GM12878 (cell line): Measurements from ENCODE around the gene RPS6KC1. TPM values are rescaled to one million over a fixed set of nuclear protein-coding genes. Genes with fewer than 3 reads are reported as not detected.

Experiments used
- ATAC-seq: fragments of 200-7000 bp; cut with Tn5 transposase; 3 replicates; pipeline ENCODE4 v1.9.1; 2020; ENCODE audit warnings: mild to moderate bottlenecking, moderate library complexity
- BruUV-seq: library from RNA; stranded (reverse); fragments of 400-500 nt; replicated peaks from 2 replicates; lab custom pipeline; 2021; lab: Mats Ljungman, UMichigan
- CTCF ChIA-PET: fragments of 300-600 bp; sonication (Branson Sonifier 250); formaldehyde crosslinking; extraction: SDS; loops from one replicate; lab custom pipeline; 2021; ENCODE audit warnings: inconsistent platforms; lab: Yijun Ruan, JAX
- POLR2A ChIA-PET: fragments of 350-600 bp; formaldehyde crosslinking; extraction: SDS; loops from one replicate; lab custom pipeline; 2021; ENCODE audit warnings: inconsistent platforms; lab: Charles Lee
- RAD21 ChIA-PET: fragments of 300-600 bp; sonication (Branson Sonifier 250); formaldehyde crosslinking; loops from one replicate; lab custom pipeline; 2023; ENCODE audit warnings: antibody characterized with exemption; ENCODE audit not compliant: unreplicated experiment; lab: Charles Lee
- SMC1A ChIA-PET: fragments of 300-600 bp; sonication (Branson Sonifier 250); formaldehyde crosslinking; loops from one replicate; lab custom pipeline; 2023; ENCODE audit not compliant: unreplicated experiment, uncharacterized antibody; lab: Charles Lee
- DNase-seq: peaks from one replicate; pipeline ENCODE4 v3.0.0-alpha.2; 2011; ENCODE audit warnings: low read depth, low spot score
- FAIRE-seq: peaks from 3 replicates; lab custom pipeline; 2011; peaks lifted over from hg19 to GRCh38; lab: Jason Lieb, UNC
- H2AFZ ChIP-seq: 2 replicates; pipeline ENCODE4 v1.6.0; 2011; ENCODE audit warnings: low read depth, low read length, control low read depth; ENCODE audit not compliant: control insufficient read depth
- H3K27ac ChIP-seq: 2 replicates; pipeline ENCODE4 v1.5.1; 2011; ENCODE audit warnings: control low read depth; ENCODE audit not compliant: control insufficient read depth, insufficient read depth
- H3K27me3 ChIP-seq, 2 experiments: replicated peaks in 1 of 2; 2 replicates each; pipeline versions ENCODE4 v1.6.0 to v1.6.1; 2011; ENCODE audit warnings: low read length in 1 of 2; ENCODE audit not compliant: control insufficient read depth in 2 of 2, insufficient read depth in 2 of 2
- H3K36me3 ChIP-seq, 2 experiments: 2 replicates each; pipeline ENCODE4 v1.5.1; 2011; ENCODE audit warnings: low read length in 1 of 2; ENCODE audit not compliant: control insufficient read depth in 2 of 2, insufficient read depth in 2 of 2
- H3K4me1 ChIP-seq: 2 replicates; pipeline ENCODE4 v1.6.1; 2011; ENCODE audit warnings: mild to moderate bottlenecking, low read length, moderate library complexity, mixed read lengths; ENCODE audit not compliant: control insufficient read depth, insufficient read depth
- H3K4me2 ChIP-seq: 2 replicates; pipeline ENCODE4 v1.6.0; 2011; ENCODE audit warnings: control low read depth; ENCODE audit not compliant: control insufficient read depth, insufficient read depth
- H3K4me3 ChIP-seq: fragments of 200-600 bp; sonication (generic); 2 replicates; pipeline ENCODE4 v1.5.1; 2016
- H3K79me2 ChIP-seq: 2 replicates; pipeline ENCODE4 v1.6.0; 2011; ENCODE audit warnings: low read length; ENCODE audit not compliant: control insufficient read depth, insufficient read depth
- H3K9ac ChIP-seq: 2 replicates; pipeline ENCODE4 v1.8.0; 2011; ENCODE audit warnings: low read length, control low read depth, mixed read lengths; ENCODE audit not compliant: control insufficient read depth, insufficient read depth
- H3K9me3 ChIP-seq: replicated peaks from 3 replicates; pipeline ENCODE4 v1.5.1; 2011; ENCODE audit warnings: mild to moderate bottlenecking, low read length; ENCODE audit not compliant: control insufficient read depth, insufficient read depth
- H4K20me1 ChIP-seq: 2 replicates; pipeline ENCODE4 v1.6.0; 2011; ENCODE audit not compliant: control insufficient read depth, insufficient read depth
- BACH1 ChIP-seq: fragments of 450-650 bp; IDR thresholded peaks from 2 replicates; pipeline ENCODE4 v1.6.1; 2017; ENCODE audit warnings: mild to moderate bottlenecking, borderline replicate concordance
- BHLHE40 ChIP-seq, 2 experiments: fragments of 450-650 bp in 1 of 2; IDR thresholded peaks; 2 replicates each; pipeline ENCODE4 v1.6.1; 2011 to 2017; ENCODE audit warnings: low read depth in 2 of 2, borderline replicate concordance in 1 of 2, improper control_type of control experiment in 1 of 2, low read length in 1 of 2, mild to moderate bottlenecking in 1 of 2
- BRCA1 ChIP-seq: IDR thresholded peaks from 2 replicates; pipeline ENCODE4 v1.6.1; 2011; ENCODE audit warnings: low read depth, low read length, improper control_type of control experiment
- CBFB ChIP-seq: IDR thresholded peaks from 2 replicates; pipeline ENCODE4 v1.6.1; 2016; ENCODE audit warnings: antibody characterized with exemption, low read depth
- EZH2 ChIP-seq: IDR thresholded peaks from 2 replicates; pipeline ENCODE4 v1.6.1; 2012; ENCODE audit warnings: low read depth, mild to moderate bottlenecking, control low read depth, inconsistent platforms, low read length, borderline replicate concordance; ENCODE audit not compliant: control insufficient read depth
- JUNB ChIP-seq: IDR thresholded peaks from 2 replicates; pipeline ENCODE4 v1.6.1; 2016; ENCODE audit warnings: antibody characterized with exemption, mild to moderate bottlenecking
- JUND ChIP-seq: IDR thresholded peaks from 2 replicates; pipeline ENCODE4 v1.6.1; 2012; ENCODE audit warnings: low read depth, mild to moderate bottlenecking, low read length, improper control_type of control experiment, moderate library complexity
- MTA3 ChIP-seq: IDR thresholded peaks from 2 replicates; pipeline ENCODE4 v1.6.1; 2012; ENCODE audit warnings: low read length, inconsistent platforms, borderline replicate concordance
- MYB ChIP-seq: fragments of 150-350 bp; IDR thresholded peaks from 2 replicates; pipeline ENCODE4 v1.6.1; 2014; ENCODE audit warnings: mild to moderate bottlenecking, low read depth, low read length, borderline replicate concordance
- NFYB ChIP-seq: IDR thresholded peaks from 2 replicates; pipeline ENCODE4 v1.6.1; 2011; ENCODE audit warnings: low read depth, mild to moderate bottlenecking, low read length, improper control_type of control experiment, moderate library complexity; ENCODE audit not compliant: insufficient read depth
- NR2C2 ChIP-seq: IDR thresholded peaks from 2 replicates; pipeline ENCODE4 v1.6.1; 2011; ENCODE audit warnings: borderline replicate concordance, low read depth; ENCODE audit not compliant: control insufficient read depth, insufficient read length
- PAX5 ChIP-seq: IDR thresholded peaks from 2 replicates; pipeline ENCODE4 v1.6.1; 2011; ENCODE audit warnings: low read depth, low read length, borderline replicate concordance
- RAD51 ChIP-seq: fragments of 450-650 bp; IDR thresholded peaks from 2 replicates; pipeline ENCODE4 v1.6.1; 2016; ENCODE audit warnings: moderate library complexity, mild to moderate bottlenecking, inconsistent platforms
- TARDBP ChIP-seq: IDR thresholded peaks from 2 replicates; pipeline ENCODE4 v1.6.1; 2016; ENCODE audit warnings: borderline replicate concordance
- TCF12 ChIP-seq: IDR thresholded peaks from 2 replicates; pipeline ENCODE4 v1.6.1; 2011; ENCODE audit warnings: low read depth, mild to moderate bottlenecking, low read length
- YBX1 ChIP-seq: fragments of 450-650 bp; IDR thresholded peaks from 2 replicates; pipeline ENCODE4 v1.6.1; 2016; ENCODE audit warnings: antibody characterized with exemption
- WGBS: methylation state at CpG from one replicate; pipeline ENCODE4 v1.1.6; 2016; ENCODE audit warnings: low lambda C conversion rate; ENCODE audit not compliant: insufficient replicate concordance, insufficient coverage; ENCODE audit errors: missing lambda C conversion rate; 5-methylcytosine and 5-hydroxymethylcytosine counted together
- in situ Hi-C: fragments of 300-500 bp; cut with MboI; formaldehyde crosslinking; loops from 9 replicates; pipeline ENCODE4 v1.14.3; 2018; ENCODE audit warnings: mixed read lengths
- intact Hi-C: fragments of 100-400 bp; cut with micrococcal nuclease; formaldehyde crosslinking; loops from one replicate; pipeline ENCODE4 v1.14.2; 2022; ENCODE audit not compliant: unreplicated experiment
- polyA plus RNA-seq, 11 experiments: library from polyadenylated mRNA; depleted of rRNA in 4 of 11; unstranded in 6 of 11; stranded (reverse) in 5 of 11; fragments of >200 nt; fragmentation: Nextera tagmentation in 4 of 11; fragmentation: Illumina TruSeq in 1 of 11; extraction: Ambion mirVana in 4 of 11; extraction: Trizol in 1 of 11; gene quantifications; 1 replicate in 1 of 11; 2 replicates in 10 of 11; pipeline versions ENCODE4 v1.2.1 to v1.2.3, GENCODE V29; 2011 to 2016; ENCODE audit warnings: inconsistent platforms in 2 of 11, missing spikeins in 2 of 11, low read depth in 1 of 11
- total RNA-seq, 4 experiments: library from RNA; depleted of rRNA in 3 of 4; stranded (reverse); fragments of >200 nt in 3 of 4; fragmentation: Illumina TruSeq in 1 of 4; extraction: Trizol in 1 of 4; gene quantifications; 2 replicates each; pipeline versions ENCODE4 v1.2.1 to v1.2.3, GENCODE V29; 2013 to 2021
- TF ChIP-seq, protein P1 (sequence below): fragments of 450-650 bp; formaldehyde crosslinking; IDR thresholded peaks from 2 replicates; pipeline ENCODE4 v1.4.0; 2022; ENCODE audit warnings: mild to moderate bottlenecking, moderate library complexity
- TF ChIP-seq, protein P2 (sequence below): IDR thresholded peaks from 2 replicates; pipeline ENCODE4 v1.6.1; 2011; ENCODE audit warnings: low read depth, mild to moderate bottlenecking, low read length, moderate library complexity, borderline replicate concordance; ENCODE audit errors: extremely low read depth
- TF ChIP-seq, protein P3 (sequence below): fragments of 450-650 bp; IDR thresholded peaks from 2 replicates; pipeline ENCODE4 v1.6.1; 2017; ENCODE audit warnings: borderline replicate concordance
- TF ChIP-seq, protein P4 (sequence below): IDR thresholded peaks from 2 replicates; pipeline ENCODE4 v1.6.1; 2012; ENCODE audit warnings: low read depth, low read length, improper control_type of control experiment

The RPS6KC1 gene
- total and polyA plus RNA-seq, 10 of the 15 experiments (the other 5 are each of a cell fraction or from before 2014, with no cell fraction given): 2.9 to 17.3 (median 12.2) TPM

DNA sequence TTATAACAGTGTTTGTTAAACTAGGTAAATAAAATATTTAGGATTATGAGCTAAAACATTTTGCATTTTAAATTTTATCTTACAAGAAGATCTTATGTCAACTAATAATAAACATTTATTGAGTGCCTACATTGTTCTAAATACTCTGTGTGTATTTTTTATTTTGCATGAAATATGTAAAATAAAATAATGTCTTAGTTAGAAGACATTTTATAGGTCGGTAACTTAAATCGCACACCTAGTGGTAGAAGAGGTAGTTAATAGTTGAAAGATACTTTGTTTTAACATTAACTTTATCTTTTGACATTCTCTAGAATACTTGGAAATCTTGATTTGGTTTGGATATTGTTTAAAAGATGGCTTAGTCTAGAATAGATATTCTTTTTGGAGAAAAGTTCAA is 60.5 kb downstream of the RPS6KC1 start:
- Histone ChIP-seq H3K4me3 (no peak overlapping the region), H3K27ac (no peak overlapping the region), H3K9ac (no peak overlapping the region), H3K4me2 (no peak overlapping the region), H3K36me3 (no peaks in the 10 kb centered on the region), H3K27me3 (no peaks in the 10 kb centered on the region), H3K79me2 (no peaks in the 10 kb centered on the region), H3K9me3 (peaks cover 5% of the 10 kb centered on the region), H4K20me1 (no peaks in the 10 kb centered on the region), H3K4me1 (peaks cover 7% of the 10 kb centered on the region), H2AFZ (no peak overlapping the region)
- ATAC-seq: no peak
- ChIA-PET RAD21 (interaction anchor here (0.9 to 1.6 kb wide), 3 partner anchors 9 to 42 kb away, joined by 3 to 4 read pairs (median 3); no protein-coding TSS in a partner anchor), CTCF (interaction anchor here (1.4 to 2.3 kb wide), 4 partner anchors 9 to 26 kb away, joined by 3 to 18 read pairs (median 10); no protein-coding TSS in a partner anchor), SMC1A (interaction anchor here (0.6 to 1.7 kb wide), 9 partner anchors 10 to 113 kb away, joined by 3 to 8 read pairs (median 5); no protein-coding TSS in a partner anchor), POLR2A (no interaction called here)
- no peak for DNase-seq
- 100% methylated on average over 2 of the region's 2 CpGs for WGBS
- intact Hi-C loops: no loop called here
- BruUV-seq: no TSS peak
- no peak for TF ChIP-seq PAX5
- no peak for TF ChIP-seq TARDBP
- TF ChIP-seq, protein P1, sequence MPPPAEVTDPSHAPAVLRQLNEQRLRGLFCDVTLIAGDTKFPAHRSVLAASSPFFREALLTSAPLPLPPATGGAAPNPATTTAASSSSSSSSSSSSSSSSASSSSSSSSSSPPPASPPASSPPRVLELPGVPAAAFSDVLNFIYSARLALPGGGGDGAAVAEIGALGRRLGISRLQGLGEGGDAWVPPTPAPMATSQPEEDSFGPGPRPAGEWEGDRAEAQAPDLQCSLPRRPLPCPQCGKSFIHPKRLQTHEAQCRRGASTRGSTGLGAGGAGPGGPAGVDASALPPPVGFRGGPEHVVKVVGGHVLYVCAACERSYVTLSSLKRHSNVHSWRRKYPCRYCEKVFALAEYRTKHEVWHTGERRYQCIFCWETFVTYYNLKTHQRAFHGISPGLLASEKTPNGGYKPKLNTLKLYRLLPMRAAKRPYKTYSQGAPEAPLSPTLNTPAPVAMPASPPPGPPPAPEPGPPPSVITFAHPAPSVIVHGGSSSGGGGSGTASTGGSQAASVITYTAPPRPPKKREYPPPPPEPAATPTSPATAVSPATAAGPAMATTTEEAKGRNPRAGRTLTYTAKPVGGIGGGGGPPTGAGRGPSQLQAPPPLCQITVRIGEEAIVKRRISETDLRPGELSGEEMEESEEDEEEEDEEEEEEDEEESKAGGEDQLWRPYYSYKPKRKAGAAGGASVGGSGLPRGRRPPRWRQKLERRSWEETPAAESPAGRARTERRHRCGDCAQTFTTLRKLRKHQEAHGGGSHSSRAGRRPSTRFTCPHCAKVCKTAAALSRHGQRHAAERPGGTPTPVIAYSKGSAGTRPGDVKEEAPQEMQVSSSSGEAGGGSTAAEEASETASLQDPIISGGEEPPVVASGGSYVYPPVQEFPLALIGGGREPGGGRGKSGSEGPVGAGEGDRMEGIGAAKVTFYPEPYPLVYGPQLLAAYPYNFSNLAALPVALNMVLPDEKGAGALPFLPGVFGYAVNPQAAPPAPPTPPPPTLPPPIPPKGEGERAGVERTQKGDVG (CRISPR knock-in tag): no peak
- TF ChIP-seq TCF12: no peak
- no peak for TF ChIP-seq EZH2
- TF ChIP-seq MYB: no peak
- TF ChIP-seq NFYB: no peak
- TF ChIP-seq, protein P2, sequence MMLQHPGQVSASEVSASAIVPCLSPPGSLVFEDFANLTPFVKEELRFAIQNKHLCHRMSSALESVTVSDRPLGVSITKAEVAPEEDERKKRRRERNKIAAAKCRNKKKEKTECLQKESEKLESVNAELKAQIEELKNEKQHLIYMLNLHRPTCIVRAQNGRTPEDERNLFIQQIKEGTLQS: no peak
- no peak for TF ChIP-seq CBFB
- no peak for TF ChIP-seq YBX1
- no peak for TF ChIP-seq RAD51
- no peak for TF ChIP-seq MTA3
- TF ChIP-seq, protein P3, sequence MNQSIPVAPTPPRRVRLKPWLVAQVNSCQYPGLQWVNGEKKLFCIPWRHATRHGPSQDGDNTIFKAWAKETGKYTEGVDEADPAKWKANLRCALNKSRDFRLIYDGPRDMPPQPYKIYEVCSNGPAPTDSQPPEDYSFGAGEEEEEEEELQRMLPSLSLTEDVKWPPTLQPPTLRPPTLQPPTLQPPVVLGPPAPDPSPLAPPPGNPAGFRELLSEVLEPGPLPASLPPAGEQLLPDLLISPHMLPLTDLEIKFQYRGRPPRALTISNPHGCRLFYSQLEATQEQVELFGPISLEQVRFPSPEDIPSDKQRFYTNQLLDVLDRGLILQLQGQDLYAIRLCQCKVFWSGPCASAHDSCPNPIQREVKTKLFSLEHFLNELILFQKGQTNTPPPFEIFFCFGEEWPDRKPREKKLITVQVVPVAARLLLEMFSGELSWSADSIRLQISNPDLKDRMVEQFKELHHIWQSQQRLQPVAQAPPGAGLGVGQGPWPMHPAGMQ: no peak
- no peak for TF ChIP-seq JUND
- TF ChIP-seq BRCA1: no peak
- TF ChIP-seq BHLHE40 (IDR thresholded peaks at IDR 0.05; ENCODE audit: borderline replicate concordance in 1 of 2, low read depth in 2 of 2, low read length in 1 of 2): no peak
- TF ChIP-seq, protein P4, sequence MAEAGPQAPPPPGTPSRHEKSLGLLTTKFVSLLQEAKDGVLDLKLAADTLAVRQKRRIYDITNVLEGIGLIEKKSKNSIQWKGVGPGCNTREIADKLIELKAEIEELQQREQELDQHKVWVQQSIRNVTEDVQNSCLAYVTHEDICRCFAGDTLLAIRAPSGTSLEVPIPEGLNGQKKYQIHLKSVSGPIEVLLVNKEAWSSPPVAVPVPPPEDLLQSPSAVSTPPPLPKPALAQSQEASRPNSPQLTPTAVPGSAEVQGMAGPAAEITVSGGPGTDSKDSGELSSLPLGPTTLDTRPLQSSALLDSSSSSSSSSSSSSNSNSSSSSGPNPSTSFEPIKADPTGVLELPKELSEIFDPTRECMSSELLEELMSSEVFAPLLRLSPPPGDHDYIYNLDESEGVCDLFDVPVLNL: no peak
- TF ChIP-seq JUNB: no peak
- no peak for TF ChIP-seq BACH1
- no peak for TF ChIP-seq NR2C2
- FAIRE-seq: no peak
- in situ Hi-C loops: no loop called here
